ENCODE results near the gene GP9.

GRCh38 chr3:129054605-129055104 is 5.9 kb upstream of the GP9 start:
- TF ChIP-seq, protein P1, sequence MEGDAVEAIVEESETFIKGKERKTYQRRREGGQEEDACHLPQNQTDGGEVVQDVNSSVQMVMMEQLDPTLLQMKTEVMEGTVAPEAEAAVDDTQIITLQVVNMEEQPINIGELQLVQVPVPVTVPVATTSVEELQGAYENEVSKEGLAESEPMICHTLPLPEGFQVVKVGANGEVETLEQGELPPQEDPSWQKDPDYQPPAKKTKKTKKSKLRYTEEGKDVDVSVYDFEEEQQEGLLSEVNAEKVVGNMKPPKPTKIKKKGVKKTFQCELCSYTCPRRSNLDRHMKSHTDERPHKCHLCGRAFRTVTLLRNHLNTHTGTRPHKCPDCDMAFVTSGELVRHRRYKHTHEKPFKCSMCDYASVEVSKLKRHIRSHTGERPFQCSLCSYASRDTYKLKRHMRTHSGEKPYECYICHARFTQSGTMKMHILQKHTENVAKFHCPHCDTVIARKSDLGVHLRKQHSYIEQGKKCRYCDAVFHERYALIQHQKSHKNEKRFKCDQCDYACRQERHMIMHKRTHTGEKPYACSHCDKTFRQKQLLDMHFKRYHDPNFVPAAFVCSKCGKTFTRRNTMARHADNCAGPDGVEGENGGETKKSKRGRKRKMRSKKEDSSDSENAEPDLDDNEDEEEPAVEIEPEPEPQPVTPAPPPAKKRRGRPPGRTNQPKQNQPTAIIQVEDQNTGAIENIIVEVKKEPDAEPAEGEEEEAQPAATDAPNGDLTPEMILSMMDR (IDR thresholded peaks at IDR 0.05) = no peak
- TF ChIP-seq POLR2A (IDR thresholded peaks at IDR 0.05) (no peak), EP300 (IDR thresholded peaks at IDR 0.05) (no peak)
